ENCODE data around the gene CGB2. TPM values are rescaled to one million over a fixed set of nuclear protein-coding genes. Genes with fewer than 3 reads are reported as not detected.
A peak's percentile ranks its signal among the peaks of the same experiment; 100 is the strongest.
"Not testable (repeated sequence)": the region's sequence is repeated elsewhere in the genome, so short reads cannot be mapped to it uniquely, and the experiment has no call there.

The CGB2 gene
- total RNA-seq, 1 experiment from 2014 or later, result not detected

GRCh38 chr19:49025599-49025998, 6.1 kb upstream of the CGB2 start:
- ChIA-PET POLR2A (ENCODE audit: unreplicated experiment) (interaction anchor here (0.6 kb wide), 1 partner anchor 72 kb away, joined by 5 read pairs; no protein-coding TSS in a partner anchor), CTCF (interaction anchor here (0.7 kb wide), 1 partner anchor 170 kb away, joined by 4 read pairs; no protein-coding TSS in a partner anchor)
- H4K20me1 ChIP-seq (ENCODE audit: insufficient read depth); H3K4me2 ChIP-seq; H3K4me1 ChIP-seq (replicated peaks; ENCODE audit: insufficient read depth); H3K27ac ChIP-seq; BruUV-seq (replicated peaks); H3K9me2 ChIP-seq (ENCODE audit: insufficient read depth); H3K4me3 ChIP-seq; H3K27me3 ChIP-seq (ENCODE audit: insufficient read depth, low read depth); H2AFZ ChIP-seq; H3K36me3 ChIP-seq (ENCODE audit: low read depth); H3K9me3 ChIP-seq (ENCODE audit: insufficient read depth, low read depth); DNase-seq; H3K79me2 ChIP-seq (ENCODE audit: low read depth); intact Hi-C loops (cut with micrococcal nuclease; ENCODE audit: unreplicated experiment): not testable (repeated sequence)
- H3F3A ChIP-seq (ENCODE audit: insufficient read depth, low read depth), result peaks cover 14% of the 10 kb centered on the region

- intact Hi-C loops (cut with micrococcal nuclease; ENCODE audit: unreplicated experiment); DNase-seq; H3K9me3 ChIP-seq (ENCODE audit: insufficient read depth, low read depth); H3K36me3 ChIP-seq (ENCODE audit: low read depth); H3K4me1 ChIP-seq (replicated peaks; ENCODE audit: insufficient read depth); H3K4me3 ChIP-seq; H3F3A ChIP-seq (ENCODE audit: insufficient read depth, low read depth); CTCF ChIA-PET; POLR2A ChIA-PET (ENCODE audit: unreplicated experiment); BruUV-seq (replicated peaks); H3K9me2 ChIP-seq (ENCODE audit: insufficient read depth); H4K20me1 ChIP-seq (ENCODE audit: insufficient read depth); H3K27ac ChIP-seq; H3K4me2 ChIP-seq; H2AFZ ChIP-seq; H3K79me2 ChIP-seq (ENCODE audit: low read depth); H3K27me3 ChIP-seq (ENCODE audit: insufficient read depth, low read depth): not testable (repeated sequence)
Observed at GRCh38 chr19:49028686-49029085, 3.0 kb upstream of the CGB2 start.

- H3F3A ChIP-seq (ENCODE audit: insufficient read depth, low read depth); H3K4me3 ChIP-seq; H3K79me2 ChIP-seq (ENCODE audit: low read depth); intact Hi-C loops (cut with micrococcal nuclease; ENCODE audit: unreplicated experiment); H3K9me2 ChIP-seq (ENCODE audit: insufficient read depth); H3K36me3 ChIP-seq (ENCODE audit: low read depth); H2AFZ ChIP-seq; H3K27ac ChIP-seq; H3K27me3 ChIP-seq (ENCODE audit: insufficient read depth, low read depth); DNase-seq; H3K9me3 ChIP-seq (ENCODE audit: insufficient read depth, low read depth); H4K20me1 ChIP-seq (ENCODE audit: insufficient read depth); H3K4me2 ChIP-seq; BruUV-seq (replicated peaks); H3K4me1 ChIP-seq (replicated peaks; ENCODE audit: insufficient read depth): not testable (repeated sequence)
- CTCF ChIA-PET, result interaction anchor here (0.6 kb wide), 1 partner anchor 44 kb away, joined by 3 read pairs; no protein-coding TSS in a partner anchor
- POLR2A ChIA-PET (ENCODE audit: unreplicated experiment), result interaction anchor here (0.6 kb wide), 1 partner anchor 22 kb away, joined by 3 read pairs; no protein-coding TSS in a partner anchor
Observed at GRCh38 chr19:49029749-49030148, 1.9 kb upstream of the CGB2 start.

GRCh38 chr19:49030323-49030722, 1.4 kb upstream of the CGB2 start:
- H3K27me3 ChIP-seq (ENCODE audit: insufficient read depth, low read depth); H3K4me2 ChIP-seq; H3F3A ChIP-seq (ENCODE audit: insufficient read depth, low read depth); BruUV-seq (replicated peaks); H3K4me1 ChIP-seq (replicated peaks; ENCODE audit: insufficient read depth); H3K79me2 ChIP-seq (ENCODE audit: low read depth); H4K20me1 ChIP-seq (ENCODE audit: insufficient read depth); DNase-seq; H3K9me3 ChIP-seq (ENCODE audit: insufficient read depth, low read depth); H3K36me3 ChIP-seq (ENCODE audit: low read depth); POLR2A ChIA-PET (ENCODE audit: unreplicated experiment); intact Hi-C loops (cut with micrococcal nuclease; ENCODE audit: unreplicated experiment); H3K9me2 ChIP-seq (ENCODE audit: insufficient read depth); H3K27ac ChIP-seq; H2AFZ ChIP-seq; H3K4me3 ChIP-seq: not testable (repeated sequence)
- CTCF ChIA-PET, result interaction anchor here (0.6 kb wide), 1 partner anchor 44 kb away, joined by 3 read pairs; no protein-coding TSS in a partner anchor

GRCh38 chr19:49036815-49037214, 5.1 kb downstream of the CGB2 start, which contains the start of gene CGB1:
TSS of gene CGB1 (minus strand) at chr19:49036895. CDS start at chr19:49036711, 184 bp downstream.
- peak in 1 of 2 experiments; percentile 67 for DNase-seq
- H3K79me2 ChIP-seq (ENCODE audit: low read depth); H3K27ac ChIP-seq; CTCF ChIA-PET; H4K20me1 ChIP-seq (ENCODE audit: insufficient read depth); H2AFZ ChIP-seq; BruUV-seq (replicated peaks); intact Hi-C loops (cut with micrococcal nuclease; ENCODE audit: unreplicated experiment); H3K9me3 ChIP-seq (ENCODE audit: insufficient read depth, low read depth); H3K9me2 ChIP-seq (ENCODE audit: insufficient read depth); POLR2A ChIA-PET (ENCODE audit: unreplicated experiment); H3K4me3 ChIP-seq; H3K4me2 ChIP-seq; H3K27me3 ChIP-seq (ENCODE audit: insufficient read depth, low read depth); H3K36me3 ChIP-seq (ENCODE audit: low read depth): not testable (repeated sequence)
- H3K4me1 ChIP-seq (replicated peaks; ENCODE audit: insufficient read depth), result peaks cover 22% of the 10 kb centered on the region
- TF ChIP-seq CTCF (conservative IDR thresholded peaks at IDR 0.05), result peak; percentile 99
- peaks cover 11% of the 10 kb centered on the region; the same call in 1 of the 2 replicates for H3F3A ChIP-seq (ENCODE audit: insufficient read depth, low read depth)

DNA sequence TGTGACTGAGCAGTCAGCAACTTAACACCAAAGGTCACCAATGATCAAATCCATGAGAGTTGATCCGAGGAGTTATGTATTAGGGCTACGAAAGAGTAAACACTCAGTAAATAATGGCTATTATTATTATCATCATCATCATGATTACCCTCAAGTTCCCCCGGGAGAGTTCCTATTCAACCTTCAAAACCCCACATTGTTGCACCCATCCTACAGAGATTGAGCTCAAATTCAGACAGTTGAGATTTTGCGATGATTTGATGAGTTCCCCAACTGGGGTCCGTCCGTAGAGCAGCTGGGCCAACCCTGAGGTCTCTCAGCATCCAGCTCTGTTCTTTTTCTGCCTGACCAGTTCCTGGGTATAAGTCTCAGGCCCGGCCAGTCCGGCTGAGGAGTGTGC, 6.4 kb downstream of the CGB2 start:
- H4K20me1 ChIP-seq (ENCODE audit: insufficient read depth); H3K9me2 ChIP-seq (ENCODE audit: insufficient read depth); H3K36me3 ChIP-seq (ENCODE audit: low read depth); POLR2A ChIA-PET (ENCODE audit: unreplicated experiment); CTCF ChIA-PET; H3K79me2 ChIP-seq (ENCODE audit: low read depth); intact Hi-C loops (cut with micrococcal nuclease; ENCODE audit: unreplicated experiment); H3K27me3 ChIP-seq (ENCODE audit: insufficient read depth, low read depth); H3K27ac ChIP-seq; DNase-seq; H2AFZ ChIP-seq; H3K9me3 ChIP-seq (ENCODE audit: insufficient read depth, low read depth); H3K4me3 ChIP-seq: not testable (repeated sequence)
- BruUV-seq (replicated peaks), result TSS peak; percentile 68
- Histone ChIP-seq H3K4me2 (peak overlapping the region; percentile 38), H3K4me1 (replicated peaks; ENCODE audit: insufficient read depth) (peaks cover 30% of the 10 kb centered on the region), H3F3A (ENCODE audit: insufficient read depth, low read depth) (peaks cover 11% of the 10 kb centered on the region; the same call in 1 of the 2 replicates)

Data from PC-9 (cell line).